ENCODE results near the gene DUSP7.

- TF ChIP-seq CTCF (IDR thresholded peaks at IDR 0.05): no peak
- no peak for TF ChIP-seq TCF12 (IDR thresholded peaks at IDR 0.05)
- no peak for TF ChIP-seq PBX3 (IDR thresholded peaks at IDR 0.05)
- no peak for TF ChIP-seq SIN3A (IDR thresholded peaks at IDR 0.05; ENCODE audit: borderline replicate concordance, low read depth, low read length)
- peak; percentile 34 for TF ChIP-seq RAD21 (IDR thresholded peaks at IDR 0.05; ENCODE audit: low read length)
- TF ChIP-seq, protein P1, sequence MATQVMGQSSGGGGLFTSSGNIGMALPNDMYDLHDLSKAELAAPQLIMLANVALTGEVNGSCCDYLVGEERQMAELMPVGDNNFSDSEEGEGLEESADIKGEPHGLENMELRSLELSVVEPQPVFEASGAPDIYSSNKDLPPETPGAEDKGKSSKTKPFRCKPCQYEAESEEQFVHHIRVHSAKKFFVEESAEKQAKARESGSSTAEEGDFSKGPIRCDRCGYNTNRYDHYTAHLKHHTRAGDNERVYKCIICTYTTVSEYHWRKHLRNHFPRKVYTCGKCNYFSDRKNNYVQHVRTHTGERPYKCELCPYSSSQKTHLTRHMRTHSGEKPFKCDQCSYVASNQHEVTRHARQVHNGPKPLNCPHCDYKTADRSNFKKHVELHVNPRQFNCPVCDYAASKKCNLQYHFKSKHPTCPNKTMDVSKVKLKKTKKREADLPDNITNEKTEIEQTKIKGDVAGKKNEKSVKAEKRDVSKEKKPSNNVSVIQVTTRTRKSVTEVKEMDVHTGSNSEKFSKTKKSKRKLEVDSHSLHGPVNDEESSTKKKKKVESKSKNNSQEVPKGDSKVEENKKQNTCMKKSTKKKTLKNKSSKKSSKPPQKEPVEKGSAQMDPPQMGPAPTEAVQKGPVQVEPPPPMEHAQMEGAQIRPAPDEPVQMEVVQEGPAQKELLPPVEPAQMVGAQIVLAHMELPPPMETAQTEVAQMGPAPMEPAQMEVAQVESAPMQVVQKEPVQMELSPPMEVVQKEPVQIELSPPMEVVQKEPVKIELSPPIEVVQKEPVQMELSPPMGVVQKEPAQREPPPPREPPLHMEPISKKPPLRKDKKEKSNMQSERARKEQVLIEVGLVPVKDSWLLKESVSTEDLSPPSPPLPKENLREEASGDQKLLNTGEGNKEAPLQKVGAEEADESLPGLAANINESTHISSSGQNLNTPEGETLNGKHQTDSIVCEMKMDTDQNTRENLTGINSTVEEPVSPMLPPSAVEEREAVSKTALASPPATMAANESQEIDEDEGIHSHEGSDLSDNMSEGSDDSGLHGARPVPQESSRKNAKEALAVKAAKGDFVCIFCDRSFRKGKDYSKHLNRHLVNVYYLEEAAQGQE (IDR thresholded peaks at IDR 0.05; ENCODE audit: low read depth, low read length): no peak
Measured at GRCh38 chr3:52006017-52006819, 50.2 kb downstream of the DUSP7 start.
